Smooth muscle cell (in vitro differentiated cells): ENCODE results near the gene FGF5. TPM values are rescaled to one million over a fixed set of nuclear protein-coding genes. Genes with fewer than 3 reads are reported as not detected.

Source experiments
- DNase-seq: peaks from one replicate; lab custom pipeline; 2025; ENCODE audit not compliant: unreplicated experiment; lab: John Stamatoyannopoulos, UW
- H2AFZ ChIP-seq: fragments of 200-600 bp; sonication (generic); 2 replicates; pipeline ENCODE4 v1.6.0; 2016; ENCODE audit warnings: antibody characterized with exemption, low read depth, mild to moderate bottlenecking
- H3F3A ChIP-seq: fragments of 200-600 bp; sonication (generic); 2 replicates; pipeline ENCODE4 v1.6.0; 2017; ENCODE audit warnings: antibody characterized with exemption, low read depth
- H3K27ac ChIP-seq: fragments of 200-600 bp; sonication (generic); 2 replicates; pipeline ENCODE4 v1.5.1; 2016; ENCODE audit warnings: low read depth, mild to moderate bottlenecking
- H3K27me3 ChIP-seq: fragments of 200-600 bp; sonication (generic); 2 replicates; pipeline ENCODE4 v1.6.1; 2016; ENCODE audit warnings: low read depth, mild to moderate bottlenecking
- H3K36me3 ChIP-seq: fragments of 200-600 bp; sonication (generic); 2 replicates; pipeline ENCODE4 v1.5.1; 2016; ENCODE audit warnings: low read depth
- H3K4me1 ChIP-seq: fragments of 200-600 bp; sonication (generic); 2 replicates; pipeline ENCODE4 v1.5.1; 2016; ENCODE audit warnings: low read depth
- H3K4me2 ChIP-seq: fragments of 200-600 bp; sonication (generic); 2 replicates; pipeline ENCODE4 v1.6.0; 2016; ENCODE audit warnings: mild to moderate bottlenecking
- H3K4me3 ChIP-seq: fragments of 200-600 bp; sonication (generic); 2 replicates; pipeline ENCODE4 v1.5.1; 2016; ENCODE audit warnings: mild to moderate bottlenecking
- H3K79me2 ChIP-seq: fragments of 200-600 bp; sonication (generic); 2 replicates; pipeline ENCODE4 v1.6.0; 2016; ENCODE audit warnings: low read depth, mild to moderate bottlenecking
- H3K9ac ChIP-seq: fragments of 200-600 bp; sonication (generic); 2 replicates; pipeline ENCODE4 v1.6.0; 2016; ENCODE audit warnings: low read depth
- H3K9me3 ChIP-seq: fragments of 200-600 bp; sonication (generic); replicated peaks from 2 replicates; pipeline ENCODE4 v1.5.1; 2016; ENCODE audit warnings: low read depth
- H4K20me1 ChIP-seq: fragments of 200-600 bp; sonication (generic); 2 replicates; pipeline ENCODE4 v1.6.0; 2016; ENCODE audit warnings: low read depth
- CTCF ChIP-seq: fragments of 200-600 bp; sonication (generic); IDR thresholded peaks from 2 replicates; pipeline ENCODE4 v1.5.1; 2017; ENCODE audit warnings: borderline replicate concordance, mild to moderate bottlenecking, antibody characterized with exemption; ENCODE audit not compliant: insufficient read depth, poor library complexity, severe bottlenecking
- WGBS: methylation state at CpG from one replicate; pipeline ENCODE4 v1.1.7; 2016; ENCODE audit warnings: low lambda C conversion rate; 5-methylcytosine and 5-hydroxymethylcytosine counted together
- polyA plus RNA-seq: library from polyadenylated mRNA; unstranded; fragments of >200 nt; fragmentation: Nextera tagmentation; extraction: Ambion mirVana; gene quantifications from 2 replicates; pipeline ENCODE4 v1.2.1, GENCODE V29; 2016
- total RNA-seq: library from RNA; depleted of rRNA; stranded (reverse); fragments of >200 nt; gene quantifications from 2 replicates; pipeline ENCODE4 v1.2.3, GENCODE V29; 2014

The FGF5 gene
- total and polyA plus RNA-seq, 2 experiments from 2014 or later: not detected

GRCh38 chr4:80233390-80233789 is 33.1 kb upstream of the FGF5 start:
- H3F3A ChIP-seq: no peaks in the 10 kb centered on the region
- no peak overlapping the region for H3K4me3 ChIP-seq
- no peak for TF ChIP-seq CTCF
- no peaks in the 10 kb centered on the region for H3K79me2 ChIP-seq
- H3K9me3 ChIP-seq: no peaks in the 10 kb centered on the region
- no peaks in the 10 kb centered on the region for H4K20me1 ChIP-seq
- no peak overlapping the region for H2AFZ ChIP-seq
- no peaks in the 10 kb centered on the region for H3K4me1 ChIP-seq
- no peak overlapping the region for H3K9ac ChIP-seq
- no peak overlapping the region for H3K4me2 ChIP-seq
- H3K27ac ChIP-seq: no peak overlapping the region
- WGBS: 78% methylated on average over 4 of the region's 4 CpGs
- DNase-seq: no peak
- H3K36me3 ChIP-seq: no peaks in the 10 kb centered on the region
- peaks cover 76% of the 10 kb centered on the region for H3K27me3 ChIP-seq

- Histone ChIP-seq H3K79me2 (no peaks in the 10 kb centered on the region), H3K4me3 (no peak overlapping the region), H3F3A (no peaks in the 10 kb centered on the region), H3K9ac (no peak overlapping the region), H3K4me2 (no peak overlapping the region), H3K4me1 (no peaks in the 10 kb centered on the region), H2AFZ (no peak overlapping the region), H3K27ac (no peak overlapping the region), H3K27me3 (peaks cover 77% of the 10 kb centered on the region), H4K20me1 (no peaks in the 10 kb centered on the region), H3K9me3 (no peaks in the 10 kb centered on the region), H3K36me3 (no peaks in the 10 kb centered on the region)
- TF ChIP-seq CTCF: no peak
- no peak for DNase-seq
- WGBS: 95% methylated on average over 1 of the region's 1 CpG
Measured at GRCh38 chr4:80235451-80235850, 31.0 kb upstream of the FGF5 start.

- Histone ChIP-seq H3K9me3 (no peaks in the 10 kb centered on the region), H3F3A (no peaks in the 10 kb centered on the region), H3K27me3 (peaks cover 67% of the 10 kb centered on the region), H3K36me3 (no peaks in the 10 kb centered on the region), H3K4me3 (no peak overlapping the region), H3K27ac (no peak overlapping the region), H2AFZ (no peak overlapping the region), H3K79me2 (no peaks in the 10 kb centered on the region), H4K20me1 (no peaks in the 10 kb centered on the region), H3K9ac (no peak overlapping the region), H3K4me1 (no peaks in the 10 kb centered on the region), H3K4me2 (no peak overlapping the region)
- no peak for TF ChIP-seq CTCF
- 69% methylated on average over 6 of the region's 6 CpGs for WGBS
- DNase-seq: no peak
Measured at GRCh38 chr4:80237992-80238391, 28.5 kb upstream of the FGF5 start.

- H3K79me2 ChIP-seq: no peaks in the 10 kb centered on the region
- peaks cover 68% of the 10 kb centered on the region for H3K27me3 ChIP-seq
- no peak overlapping the region for H2AFZ ChIP-seq
- H3K27ac ChIP-seq: no peak overlapping the region
- no peak for TF ChIP-seq CTCF
- no peak overlapping the region for H3K4me3 ChIP-seq
- WGBS: 88% methylated on average over 3 of the region's 3 CpGs
- no peak overlapping the region for H3K4me2 ChIP-seq
- H3K36me3 ChIP-seq: no peaks in the 10 kb centered on the region
- no peak for DNase-seq
- no peak overlapping the region for H3K9ac ChIP-seq
- no peaks in the 10 kb centered on the region for H3F3A ChIP-seq
- H3K4me1 ChIP-seq: no peaks in the 10 kb centered on the region
- H4K20me1 ChIP-seq: no peaks in the 10 kb centered on the region
- H3K9me3 ChIP-seq: no peaks in the 10 kb centered on the region
Measured at GRCh38 chr4:80239480-80240150, 26.8 kb upstream of the FGF5 start.
